Measurements from ENCODE around the gene RAPGEF4.

RAPGEF4 gene

DNA sequence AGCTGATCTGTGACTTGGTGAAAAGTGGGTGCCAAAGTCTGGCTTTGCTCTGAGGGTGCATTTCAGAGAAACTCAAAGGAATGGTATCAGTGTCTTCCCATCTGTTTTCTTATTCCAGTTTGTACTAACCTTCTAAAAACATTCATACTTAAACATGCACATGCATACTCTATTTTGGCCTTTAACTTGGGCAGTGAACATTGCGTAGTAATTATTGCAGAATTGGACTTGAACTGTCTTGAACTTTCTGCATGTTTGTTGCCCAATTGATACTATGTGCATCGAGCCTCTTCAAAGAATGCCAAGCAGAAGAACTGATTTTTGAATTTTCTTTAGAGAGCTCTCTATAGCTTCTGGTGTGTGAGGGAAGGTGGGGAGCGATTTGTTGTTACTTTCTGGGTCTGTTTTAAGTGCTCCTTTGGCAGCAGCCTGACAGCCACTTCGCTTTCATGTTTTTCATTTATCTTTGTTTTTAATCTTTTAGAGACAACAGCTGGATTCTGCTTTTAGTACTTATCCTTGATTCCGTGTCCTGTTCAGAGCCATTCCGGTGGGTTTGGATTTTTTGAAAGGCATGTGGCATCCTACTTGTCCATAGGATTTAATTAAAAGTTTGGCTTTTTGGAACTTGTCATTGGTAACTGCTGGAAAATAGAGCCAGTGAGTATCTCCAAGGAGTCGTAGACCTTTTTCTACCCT, 159.2 kb downstream of the RAPGEF4 start:
- in situ Hi-C loops (cut with MboI; ENCODE audit: low sequenced_read_pairs), result no loop called here

DNA sequence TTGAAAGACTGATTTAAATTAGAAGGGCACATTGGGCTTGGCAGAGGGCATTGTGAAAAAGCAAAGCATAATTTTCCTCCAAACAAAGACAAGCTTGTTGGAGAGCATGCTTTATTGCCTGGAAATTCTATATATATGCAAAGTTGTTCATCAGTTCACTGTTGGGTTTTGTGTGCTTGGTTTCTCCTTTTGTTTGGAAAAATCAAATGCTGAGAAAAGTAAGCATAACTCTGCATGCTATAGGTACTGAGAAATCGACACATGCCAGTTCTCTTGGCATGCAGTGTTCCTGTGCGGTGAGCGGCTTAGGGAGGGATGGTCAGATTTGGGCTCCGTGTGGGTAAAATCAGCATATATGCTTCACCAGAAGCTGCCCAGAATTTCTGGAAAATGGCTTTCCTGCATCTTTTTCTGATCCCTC, 161.0 kb downstream of the RAPGEF4 start:
- in situ Hi-C loops (cut with MboI; ENCODE audit: low sequenced_read_pairs), result no loop called here

DNA sequence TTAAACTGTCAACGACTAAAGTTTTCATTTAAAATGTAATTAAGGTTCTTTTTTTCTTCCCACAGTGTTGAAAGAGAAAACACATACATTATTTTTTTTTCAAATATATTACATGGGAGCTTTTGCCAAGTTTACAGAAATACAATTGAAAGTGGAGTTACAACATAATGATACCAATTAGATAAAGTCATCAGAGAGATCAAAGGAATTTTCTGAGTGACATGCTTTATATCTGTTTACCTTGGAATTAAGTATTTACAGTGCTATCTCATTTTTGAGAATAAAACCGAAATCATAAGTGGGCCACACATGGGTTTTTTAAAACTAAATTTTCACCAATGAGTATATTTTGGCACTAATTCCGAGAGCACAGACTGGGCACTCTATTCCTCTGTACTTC, 165.2 kb downstream of the RAPGEF4 start:
- in situ Hi-C loops (cut with MboI; ENCODE audit: low sequenced_read_pairs), result no loop called here

GRCh38 chr2:172901913-172902312, 166.3 kb downstream of the RAPGEF4 start:
- in situ Hi-C loops (cut with MboI; ENCODE audit: low sequenced_read_pairs), result no loop called here

DNA sequence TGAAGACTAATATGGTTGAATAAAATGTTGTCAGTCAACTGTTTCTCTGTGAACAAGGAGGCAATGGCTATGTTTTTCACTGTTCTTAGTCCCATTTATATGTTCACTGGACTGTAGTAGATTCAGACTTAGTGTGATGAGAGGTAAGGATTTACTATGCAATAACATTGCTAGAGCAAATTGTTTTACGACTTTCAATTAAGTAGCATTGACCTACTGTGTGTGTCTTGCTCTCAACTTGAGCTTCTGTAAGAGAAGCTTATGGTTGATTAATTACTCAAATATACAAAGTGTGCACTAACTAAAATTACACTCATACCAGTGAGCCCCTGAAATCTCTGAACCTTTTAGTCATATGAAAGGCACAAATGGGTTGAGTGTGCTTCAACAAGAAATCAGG, 168.6 kb downstream of the RAPGEF4 start:
- in situ Hi-C loops (cut with MboI; ENCODE audit: low sequenced_read_pairs), result no loop called here

- in situ Hi-C loops (cut with MboI; ENCODE audit: low sequenced_read_pairs), result no loop called here
Observed at GRCh38 chr2:172905937-172906811, 170.5 kb downstream of the RAPGEF4 start.

GRCh38 chr2:172908275-172908674, 172.6 kb downstream of the RAPGEF4 start:
- in situ Hi-C loops (cut with MboI; ENCODE audit: low sequenced_read_pairs), result no loop called here

- in situ Hi-C loops (cut with MboI; ENCODE audit: low sequenced_read_pairs), result no loop called here
Observed at GRCh38 chr2:172909454-172909853, 173.8 kb downstream of the RAPGEF4 start.

- in situ Hi-C loops (cut with MboI; ENCODE audit: low sequenced_read_pairs), result no loop called here
Observed at GRCh38 chr2:172912266-172912665, 176.6 kb downstream of the RAPGEF4 start.

DNA sequence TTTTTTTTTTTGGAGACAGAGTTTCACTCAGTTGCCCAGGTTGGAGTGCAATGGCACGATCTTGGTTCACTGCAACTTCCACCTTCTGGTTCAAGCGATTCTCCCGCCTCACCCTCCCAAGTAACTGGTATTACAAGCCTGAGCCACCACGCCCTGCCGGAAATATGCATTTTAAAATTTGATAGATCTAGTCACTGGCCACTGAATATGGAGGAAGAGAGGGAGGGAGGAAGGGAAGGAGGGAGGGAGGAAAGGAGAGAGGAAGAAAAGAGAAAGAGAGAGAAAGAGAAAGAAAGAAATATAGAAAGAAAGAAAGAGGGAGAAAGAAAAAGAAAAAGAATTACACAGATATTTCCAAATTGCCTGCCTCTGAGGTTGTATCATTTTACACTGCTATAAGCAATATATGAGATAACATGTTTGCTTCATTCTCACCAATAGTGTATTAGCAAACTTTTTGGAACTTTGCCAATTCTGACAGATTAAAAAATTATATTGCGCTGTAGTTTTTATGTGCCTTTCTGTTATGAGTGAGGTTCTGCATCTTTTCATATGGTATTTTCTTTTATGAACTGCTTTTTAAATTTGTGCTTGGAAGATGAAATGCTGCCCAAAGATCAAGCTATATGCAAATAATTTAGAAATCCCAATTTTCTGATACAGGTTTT, 178.8 kb downstream of the RAPGEF4 start:
- in situ Hi-C loops (cut with MboI; ENCODE audit: low sequenced_read_pairs), result no loop called here

- in situ Hi-C loops (cut with MboI; ENCODE audit: low sequenced_read_pairs), result no loop called here
Observed at GRCh38 chr2:172917716-172918115, 182.1 kb downstream of the RAPGEF4 start.

GRCh38 chr2:172919732-172920131, 184.1 kb downstream of the RAPGEF4 start:
- in situ Hi-C loops (cut with MboI; ENCODE audit: low sequenced_read_pairs), result no loop called here

- in situ Hi-C loops (cut with MboI; ENCODE audit: low sequenced_read_pairs), result no loop called here
Observed at GRCh38 chr2:172921532-172922236, 186.0 kb downstream of the RAPGEF4 start.

GRCh38 chr2:172922306-172922705, 186.7 kb downstream of the RAPGEF4 start:
- in situ Hi-C loops (cut with MboI; ENCODE audit: low sequenced_read_pairs), result no loop called here

DNA sequence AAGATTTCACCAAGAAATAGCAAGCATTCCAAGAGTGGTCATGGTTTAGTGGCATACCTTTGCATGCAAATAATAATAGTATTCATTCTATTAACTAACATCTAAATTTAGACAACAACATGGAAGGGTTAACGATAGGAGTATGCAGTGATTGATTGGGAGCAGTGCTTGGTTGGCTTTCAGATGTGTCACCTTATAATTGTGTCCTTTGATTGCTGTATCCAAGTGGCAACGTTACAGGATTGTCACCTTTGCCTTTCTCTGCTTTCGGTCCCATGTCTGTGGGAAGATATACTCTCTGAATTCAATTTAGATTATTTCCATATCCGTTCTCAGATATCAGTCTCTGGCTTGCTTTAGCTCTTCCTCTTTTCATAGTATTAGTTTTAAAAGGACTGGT, 187.2 kb downstream of the RAPGEF4 start:
- in situ Hi-C loops (cut with MboI; ENCODE audit: low sequenced_read_pairs), result no loop called here

DNA sequence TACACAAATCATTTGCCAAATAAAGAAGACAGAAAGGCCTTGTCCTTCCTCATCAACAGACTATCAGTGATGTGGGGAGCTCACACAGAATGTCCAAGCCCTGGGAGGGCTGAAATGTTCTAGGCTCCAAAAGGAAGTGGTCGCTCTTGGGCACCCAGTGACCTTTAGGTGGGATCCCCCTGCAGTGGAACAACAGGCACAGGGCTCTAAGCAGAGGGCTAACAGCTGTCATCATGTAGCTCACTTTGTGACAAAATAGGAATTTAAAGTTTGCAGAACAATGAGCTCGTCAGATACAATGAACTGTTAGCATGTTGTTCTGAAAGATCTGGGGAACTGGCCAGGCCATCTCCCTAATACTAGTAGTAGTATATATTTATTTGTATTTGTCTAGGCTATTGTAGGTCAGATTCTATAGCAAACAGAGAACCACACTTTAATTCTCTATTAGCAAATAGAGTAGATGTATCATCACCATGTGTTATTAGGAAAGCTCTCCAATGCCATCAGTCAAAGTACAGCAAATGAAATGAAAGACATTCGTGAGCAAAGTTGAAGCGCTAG, 188.5 kb downstream of the RAPGEF4 start:
- in situ Hi-C loops (cut with MboI; ENCODE audit: low sequenced_read_pairs), result no loop called here

GRCh38 chr2:172925600-172925999, 190.0 kb downstream of the RAPGEF4 start:
- in situ Hi-C loops (cut with MboI; ENCODE audit: low sequenced_read_pairs), result no loop called here

DNA sequence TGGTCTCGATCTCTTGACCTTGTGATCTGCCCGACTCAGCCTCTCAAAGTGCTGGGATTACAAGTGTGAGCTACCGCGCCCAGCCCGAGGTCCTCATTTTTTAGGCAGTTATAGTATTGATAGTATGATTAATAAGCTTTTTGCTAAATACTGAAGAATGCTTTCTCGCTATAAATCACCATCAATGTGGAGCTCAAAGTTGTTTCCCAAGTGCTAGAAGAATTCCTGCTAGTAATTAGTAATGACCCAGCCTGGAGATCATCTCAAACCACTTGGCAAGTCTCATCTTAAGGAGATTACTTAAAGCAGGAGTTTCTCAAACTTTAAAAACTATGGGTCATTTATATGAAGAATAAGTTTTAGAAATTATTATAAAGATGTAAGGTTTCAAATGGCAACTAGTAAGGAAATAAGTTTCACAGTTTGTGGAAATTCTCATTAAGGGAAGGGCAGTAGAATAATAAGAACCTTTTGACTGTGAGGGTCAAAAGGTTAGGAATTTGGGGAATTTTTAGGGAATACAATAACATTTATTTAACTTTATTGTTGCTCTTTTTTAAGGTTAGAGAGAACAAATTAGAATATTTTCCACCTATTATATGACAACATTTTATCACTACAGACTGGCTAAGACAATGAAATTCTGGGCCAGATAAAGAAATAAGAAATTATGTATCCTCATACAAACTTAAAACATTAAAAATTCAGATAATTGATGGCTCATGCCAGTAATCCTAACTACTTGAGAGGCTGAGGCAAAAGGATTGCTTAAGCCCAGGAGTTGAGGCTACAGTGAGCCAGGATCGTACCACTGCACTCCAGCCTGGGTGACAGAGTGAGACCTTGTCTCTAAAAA, 191.4 kb downstream of the RAPGEF4 start:
- in situ Hi-C loops (cut with MboI; ENCODE audit: low sequenced_read_pairs), result no loop called here

DNA sequence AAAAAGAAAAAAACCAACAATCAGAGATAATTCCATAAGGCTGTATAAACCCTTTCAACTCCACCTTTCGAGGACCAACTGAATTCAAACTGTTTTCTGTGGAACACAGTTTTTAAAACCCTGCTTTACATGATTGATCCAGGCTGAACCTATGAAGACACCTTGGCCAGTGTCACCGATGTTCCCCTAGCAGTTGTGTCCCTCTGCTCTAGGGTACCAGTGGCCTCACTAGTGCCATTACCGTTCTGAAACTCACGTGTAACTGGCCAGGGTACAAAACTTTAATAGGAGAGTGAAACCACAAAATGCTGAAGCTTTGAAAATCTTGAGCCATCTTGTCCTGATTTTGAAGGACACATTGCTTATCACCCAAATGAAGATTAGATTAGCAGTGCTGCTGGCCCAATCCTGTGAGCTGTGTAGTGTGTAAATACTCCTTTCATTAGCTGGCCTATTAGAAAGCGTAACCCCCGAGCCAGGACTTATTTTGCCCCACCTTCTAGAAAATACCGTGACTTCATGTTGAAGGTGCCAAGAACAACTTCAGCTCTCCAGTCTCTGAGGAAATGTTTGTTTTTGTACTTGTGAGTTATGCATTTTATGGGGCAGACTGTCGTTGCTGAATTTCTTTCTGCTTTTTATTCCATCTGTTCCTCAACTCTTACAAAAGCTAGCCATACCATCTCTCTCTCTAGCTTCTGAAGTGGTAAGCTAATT, 192.2 kb downstream of the RAPGEF4 start:
- in situ Hi-C loops (cut with MboI; ENCODE audit: low sequenced_read_pairs), result no loop called here

All from HL-60/S4 treated with phorbol 12-myristate 13-acetate at 8.2 ng/mL for 4 days and 3 days (cell line).